H1 (cell line): Measurements from ENCODE around the gene UHRF2. TPM values are rescaled to one million over a fixed set of nuclear protein-coding genes. Genes with fewer than 3 reads are reported as not detected.

Experiments
- ASH2L ChIP-seq: fragments of 200-600, 300-600 bp; sonication (generic); IDR thresholded peaks from one replicate; pipeline ENCODE4 v1.7.1; 2017; ENCODE audit warnings: low read length
- BACH1 ChIP-seq: IDR thresholded peaks from 2 replicates; pipeline ENCODE4 v1.6.1; 2012; ENCODE audit warnings: low read length, improper control_type of control experiment
- BCL11A ChIP-seq, 2 experiments: IDR thresholded peaks; one replicate each; pipeline ENCODE4 v1.6.1; 2011; ENCODE audit warnings: low read depth in 2 of 2, low read length in 2 of 2, mild to moderate bottlenecking in 2 of 2
- BRCA1 ChIP-seq: IDR thresholded peaks from 2 replicates; pipeline ENCODE4 v1.6.1; 2012; ENCODE audit warnings: low read depth, low read length, improper control_type of control experiment
- EGR1 ChIP-seq: IDR thresholded peaks from 2 replicates; pipeline ENCODE4 v1.6.1; 2011; ENCODE audit warnings: low read depth, low read length, borderline replicate concordance
- EP300 ChIP-seq, 2 experiments: IDR thresholded peaks; 1 replicate in 1 of 2; 2 replicates in 1 of 2; pipeline ENCODE4 v1.6.1; 2011 to 2012; ENCODE audit warnings: low read depth in 2 of 2, low read length in 2 of 2, mild to moderate bottlenecking in 2 of 2, borderline replicate concordance in 1 of 2, inconsistent platforms in 1 of 2, moderate library complexity in 1 of 2
- GTF2F1 ChIP-seq: IDR thresholded peaks from 2 replicates; pipeline ENCODE4 v1.6.1; 2012; ENCODE audit warnings: low read depth, low read length, improper control_type of control experiment, borderline replicate concordance
- HDAC2 ChIP-seq, 2 experiments: fragments of 300-600 bp in 1 of 2; sonication (generic) in 1 of 2; IDR thresholded peaks; 2 replicates each; pipeline ENCODE4 v1.6.1; 2011 to 2012; ENCODE audit warnings: low read depth in 2 of 2, low read length in 2 of 2, mild to moderate bottlenecking in 2 of 2, moderate library complexity in 2 of 2, borderline replicate concordance in 1 of 2, inconsistent platforms in 1 of 2
- HDAC6 ChIP-seq: IDR thresholded peaks from one replicate; pipeline ENCODE4 v1.7.1; 2012; ENCODE audit warnings: low read depth, mild to moderate bottlenecking, inconsistent platforms, low read length, moderate library complexity
- NANOG ChIP-seq: IDR thresholded peaks from 2 replicates; pipeline ENCODE4 v1.6.1; 2011; ENCODE audit warnings: low read length, low read depth, mild to moderate bottlenecking, inconsistent platforms; ENCODE audit not compliant: insufficient read depth, poor library complexity, severe bottlenecking
- NRF1 ChIP-seq: IDR thresholded peaks from 2 replicates; pipeline ENCODE4 v1.6.1; 2011; ENCODE audit warnings: mild to moderate bottlenecking, low read depth, low read length, improper control_type of control experiment
- POLR2A ChIP-seq, 2 experiments: IDR thresholded peaks; 1 replicate in 1 of 2; 2 replicates in 1 of 2; pipeline ENCODE4 v1.6.1; 2011; ENCODE audit warnings: low read depth in 2 of 2, low read length in 2 of 2, mild to moderate bottlenecking in 2 of 2; ENCODE audit errors: control extremely low read depth in 1 of 2
- POLR2AphosphoS5 ChIP-seq: IDR thresholded peaks from 2 replicates; pipeline ENCODE4 v1.6.1; 2011; ENCODE audit warnings: low read depth, low read length
- POU5F1 ChIP-seq: IDR thresholded peaks from 2 replicates; pipeline ENCODE4 v1.6.1; 2011; ENCODE audit warnings: low read depth, mild to moderate bottlenecking, low read length, moderate library complexity
- RXRA ChIP-seq: IDR thresholded peaks from 2 replicates; pipeline ENCODE4 v1.6.1; 2011; ENCODE audit warnings: low read depth, mild to moderate bottlenecking, low read length, moderate library complexity; ENCODE audit not compliant: insufficient read depth
- SIX5 ChIP-seq: IDR thresholded peaks from 2 replicates; pipeline ENCODE4 v1.6.1; 2011; ENCODE audit warnings: mild to moderate bottlenecking, low read depth, low read length
- SUZ12 ChIP-seq: fragments of 200-600 bp; sonication (generic); IDR thresholded peaks from 2 replicates; pipeline ENCODE4 v1.6.1; 2012; ENCODE audit warnings: mild to moderate bottlenecking, inconsistent platforms, low read length, moderate library complexity, mixed read lengths
- TBP ChIP-seq: IDR thresholded peaks from 2 replicates; pipeline ENCODE4 v1.6.1; 2011; ENCODE audit warnings: low read depth, low read length, improper control_type of control experiment
- TEAD4 ChIP-seq: IDR thresholded peaks from 2 replicates; pipeline ENCODE4 v1.6.1; 2012; ENCODE audit warnings: low read depth, low read length, inconsistent platforms, mixed read lengths
- YY1 ChIP-seq: IDR thresholded peaks from 2 replicates; pipeline ENCODE4 v1.6.1; 2011; ENCODE audit warnings: low read depth, mild to moderate bottlenecking, low read length
- ZNF274 ChIP-seq: IDR thresholded peaks from 2 replicates; pipeline ENCODE4 v1.7.0; 2012; ENCODE audit warnings: low read length, borderline replicate concordance; ENCODE audit errors: extremely low read depth
- polyA plus RNA-seq, 7 experiments: library from polyadenylated mRNA; depleted of rRNA in 3 of 7; stranded (reverse) in 5 of 7; unstranded in 2 of 7; fragments of >200 nt in 5 of 7; fragments of 200-250 nt in 2 of 7; gene quantifications; 1 replicate in 5 of 7; 2 replicates in 1 of 7; 4 replicates in 1 of 7; pipeline versions ENCODE4 v1.2.1 to v1.2.3, GENCODE V29; 2011 to 2013; ENCODE audit warnings: missing spikeins in 2 of 7, mixed read lengths in 2 of 7
- total RNA-seq: library from RNA; stranded (reverse); fragmentation: NEBNext Ultra II Directional; extraction: Animal tissue kit (Norgen Biotek cat#: 25700); gene quantifications from 2 replicates; pipeline ENCODE4 v1.2.1, GENCODE V29; 2021
- TF ChIP-seq, protein P1 (sequence below): IDR thresholded peaks from 2 replicates; pipeline ENCODE4 v1.6.1; 2012; ENCODE audit warnings: inconsistent platforms
- TF ChIP-seq, protein P2 (sequence below): IDR thresholded peaks from 2 replicates; pipeline ENCODE4 v1.6.1; 2011; ENCODE audit warnings: low read length, improper control_type of control experiment

Gene UHRF2
- total and polyA plus RNA-seq, 2 of the 8 experiments (the other 6 are each of a cell fraction or from before 2014, with no cell fraction given): 31.8 to 48.0 TPM

DNA sequence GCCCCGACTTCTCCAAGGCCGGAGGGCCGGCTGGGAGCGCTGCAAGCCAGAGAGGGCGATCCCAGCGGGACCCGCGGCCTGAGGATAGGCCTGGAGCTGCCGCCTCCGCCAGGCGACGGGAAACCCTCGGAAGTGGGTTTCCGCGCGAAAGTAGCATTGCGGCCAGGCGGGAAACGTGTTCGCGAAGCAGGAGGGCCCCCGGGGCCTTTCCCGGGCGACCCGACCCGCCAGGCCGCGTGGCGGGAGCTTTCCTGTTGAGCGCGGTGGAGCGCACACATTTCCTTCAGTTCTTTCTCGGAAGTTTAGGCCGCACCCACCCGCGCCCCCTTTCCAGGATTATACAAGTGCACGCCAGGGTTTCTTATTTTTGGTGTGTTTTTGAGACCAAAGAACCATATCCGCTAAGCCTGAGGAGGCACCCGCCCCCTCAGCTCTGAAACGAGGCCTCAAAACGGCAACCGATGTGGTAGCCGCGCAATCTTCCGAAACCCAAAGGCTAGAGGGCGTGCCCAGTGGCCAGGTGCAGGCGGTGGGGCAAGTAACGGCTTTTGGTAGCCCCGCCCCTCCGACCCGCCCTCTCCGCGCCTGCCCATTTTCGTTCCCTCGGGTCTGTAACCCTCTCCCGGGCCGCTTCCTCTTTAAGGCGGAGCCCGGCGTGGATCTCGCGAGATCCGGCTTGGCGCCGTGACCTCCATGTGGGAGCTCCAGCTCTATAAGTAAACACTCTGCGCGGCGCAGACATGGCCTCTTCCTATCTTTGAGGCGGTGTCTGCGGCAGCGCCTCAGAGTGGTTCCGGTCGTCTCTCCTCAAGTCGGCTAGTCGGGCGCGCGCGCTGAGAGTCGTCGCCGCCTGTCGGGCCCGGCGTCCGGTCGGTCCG lies at the start of gene UHRF2 (continued):
- TF ChIP-seq RXRA: no peak
- TF ChIP-seq TEAD4: no peak
- no peak for TF ChIP-seq BCL11A (IDR thresholded peaks at IDR 0.05; ENCODE audit: low read depth in 2 of 2, low read length in 2 of 2)
- 0 out of 2 replicates have a peak, but pooled peaks have one; percentile 0 for TF ChIP-seq BACH1
- TF ChIP-seq SUZ12: no peak
- TF ChIP-seq POU5F1: no peak
- TF ChIP-seq, protein P1, sequence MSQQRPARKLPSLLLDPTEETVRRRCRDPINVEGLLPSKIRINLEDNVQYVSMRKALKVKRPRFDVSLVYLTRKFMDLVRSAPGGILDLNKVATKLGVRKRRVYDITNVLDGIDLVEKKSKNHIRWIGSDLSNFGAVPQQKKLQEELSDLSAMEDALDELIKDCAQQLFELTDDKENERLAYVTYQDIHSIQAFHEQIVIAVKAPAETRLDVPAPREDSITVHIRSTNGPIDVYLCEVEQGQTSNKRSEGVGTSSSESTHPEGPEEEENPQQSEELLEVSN: peak; percentile 95
- peak; percentile 45; the same call in 1 of the 2 replicates for TF ChIP-seq EGR1
- no peak for TF ChIP-seq NRF1
- TF ChIP-seq POLR2A (IDR thresholded peaks at IDR 0.05; ENCODE audit: control extremely low read depth in 1 of 2, low read depth in 2 of 2, low read length in 2 of 2): peak; percentile 82 to 98
- TF ChIP-seq NANOG: no peak
- no peak for TF ChIP-seq HDAC2 (IDR thresholded peaks at IDR 0.05; ENCODE audit: borderline replicate concordance in 1 of 2, low read depth in 2 of 2, low read length in 2 of 2)
- peak; percentile 50 for TF ChIP-seq ASH2L
- peak; percentile 98 for TF ChIP-seq BRCA1
- TF ChIP-seq, protein P2, sequence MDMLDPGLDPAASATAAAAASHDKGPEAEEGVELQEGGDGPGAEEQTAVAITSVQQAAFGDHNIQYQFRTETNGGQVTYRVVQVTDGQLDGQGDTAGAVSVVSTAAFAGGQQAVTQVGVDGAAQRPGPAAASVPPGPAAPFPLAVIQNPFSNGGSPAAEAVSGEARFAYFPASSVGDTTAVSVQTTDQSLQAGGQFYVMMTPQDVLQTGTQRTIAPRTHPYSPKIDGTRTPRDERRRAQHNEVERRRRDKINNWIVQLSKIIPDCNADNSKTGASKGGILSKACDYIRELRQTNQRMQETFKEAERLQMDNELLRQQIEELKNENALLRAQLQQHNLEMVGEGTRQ: no peak
- TF ChIP-seq SIX5: no peak
- peak; percentile 78 for TF ChIP-seq YY1
- TF ChIP-seq HDAC6: no peak
- peak; percentile 89 for TF ChIP-seq TBP
- no peak for TF ChIP-seq ZNF274
- TF ChIP-seq GTF2F1: peak; percentile 71
- peak in 1 of 2 experiments; percentile 45; a peak in 1 of 3 replicates for TF ChIP-seq EP300 (IDR thresholded peaks at IDR 0.05; ENCODE audit: borderline replicate concordance in 1 of 2, low read depth in 2 of 2, low read length in 2 of 2)
- TF ChIP-seq POLR2AphosphoS5: peak; percentile 89
